HEK293 (cell line): ENCODE data around the gene COX11.

Experiments used
- ZNF274 ChIP-seq, 2 experiments: fragments of 200-500 bp in 1 of 2; fragments of 450-650 bp in 1 of 2; sonication (Bioruptor generic) in 1 of 2; formaldehyde crosslinking in 1 of 2; IDR thresholded peaks; 2 replicates each; pipeline versions ENCODE4 v1.5.1 to v1.6.1; 2014 to 2016; ENCODE audit warnings: borderline replicate concordance in 1 of 2, inconsistent platforms in 1 of 2, low read length in 1 of 2, missing biosample characterization in 1 of 2, missing genetic modification characterization in 1 of 2
- ZNF449 ChIP-seq: fragments of 450-650 bp; formaldehyde crosslinking; IDR thresholded peaks from 2 replicates; pipeline ENCODE4 v1.5.1; 2017; ENCODE audit warnings: missing biosample characterization, mild to moderate bottlenecking, missing genetic modification characterization, moderate library complexity

GRCh38 chr17:54920819-54921218 is 47.6 kb downstream of the COX11 start:
- no peak for TF ChIP-seq ZNF449 (tag by site-specific recombination)
- no peak for TF ChIP-seq ZNF274 (IDR thresholded peaks at IDR 0.05; ENCODE audit: low read length)
- TF ChIP-seq ZNF274 (tag by site-specific recombination; IDR thresholded peaks at IDR 0.05; ENCODE audit: borderline replicate concordance): no peak
